Hematopoietic multipotent progenitor cell treated with erythropoietin and hydrocortisone succinate and interleukin-3 and kit ligand, for 8 days (in vitro differentiated cells): ENCODE results near the gene APBA2.

Experiments
- DNase-seq: peaks from one replicate; pipeline ENCODE4 v3.0.0-alpha.2; 2015

Gene APBA2

DNA sequence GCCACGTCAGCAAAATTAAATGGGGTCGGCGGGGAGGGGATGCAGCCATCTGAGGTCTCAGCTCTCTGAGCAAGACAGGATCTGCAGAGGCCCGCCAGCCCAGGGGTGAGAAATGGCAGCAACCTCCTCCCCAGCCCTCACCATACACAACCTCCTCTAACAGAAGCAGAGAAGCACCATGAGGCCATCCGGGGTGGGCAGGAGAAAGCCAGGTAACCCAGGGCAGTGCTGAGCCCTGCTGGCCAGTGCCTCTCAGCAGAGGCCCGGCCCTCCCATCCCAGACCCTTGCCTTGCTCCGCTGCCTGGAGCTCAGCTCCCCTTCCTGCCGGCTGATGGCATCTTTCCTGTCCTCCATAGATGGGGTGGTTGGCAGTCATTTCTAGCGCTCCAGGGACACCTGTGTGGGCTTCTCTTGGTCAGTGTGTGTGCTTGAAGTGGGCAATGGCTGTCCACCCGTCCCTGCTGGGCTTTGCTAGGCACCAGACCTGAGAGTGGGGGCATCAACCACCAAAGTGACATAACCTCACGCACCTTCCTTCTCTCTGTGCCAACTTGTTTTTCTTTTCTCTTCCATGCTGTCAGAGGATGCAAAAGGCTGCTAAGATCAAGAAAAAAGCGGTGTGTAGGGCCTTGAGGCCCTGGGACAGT lies 208.0 kb downstream of the APBA2 start:
- DNase-seq, result no peak

DNA sequence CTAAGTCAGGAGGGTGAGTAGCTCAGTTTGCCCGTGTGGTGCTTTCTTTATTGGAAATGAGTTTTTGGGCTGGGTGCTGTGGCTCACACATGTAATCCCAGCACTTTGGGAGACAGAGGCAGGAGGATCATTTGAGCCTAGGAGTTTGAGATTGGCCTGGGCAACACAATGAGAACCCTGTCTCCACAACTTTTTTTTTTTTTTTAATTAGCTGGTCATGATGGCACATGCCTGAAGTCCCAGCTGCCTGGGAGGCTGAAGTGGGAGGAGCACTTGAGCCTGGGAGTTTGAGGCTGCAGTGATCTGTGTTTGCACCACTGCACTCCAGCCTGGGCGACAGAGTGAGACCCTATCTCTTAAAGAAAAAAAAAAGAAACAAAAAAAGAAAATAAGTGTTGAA lies 208.9 kb downstream of the APBA2 start:
- DNase-seq, result no peak

DNA sequence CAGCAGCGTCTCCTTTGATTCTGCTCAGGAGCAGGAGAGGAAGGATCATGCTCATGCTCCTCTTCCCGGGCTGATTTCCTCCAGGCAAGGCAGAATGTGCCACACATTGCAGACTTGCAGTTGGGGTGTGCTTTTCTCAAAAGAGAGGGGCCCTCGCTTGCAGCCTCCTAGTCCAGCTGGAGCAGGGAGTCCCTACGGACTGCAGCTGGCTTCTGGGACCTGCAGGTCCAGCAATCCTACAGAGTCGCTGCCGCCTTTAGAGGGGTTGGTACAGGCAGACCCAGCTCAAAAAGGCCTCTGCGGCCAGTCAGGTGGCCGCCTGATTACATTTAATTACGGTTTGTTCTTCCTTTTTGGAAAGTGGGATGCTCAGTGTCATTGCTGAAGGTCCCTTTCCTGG lies 210.0 kb downstream of the APBA2 start:
- DNase-seq, result no peak

GRCh38 chr15:29097168-29097567 lies 211.4 kb downstream of the APBA2 start:
- DNase-seq, result no peak

DNA sequence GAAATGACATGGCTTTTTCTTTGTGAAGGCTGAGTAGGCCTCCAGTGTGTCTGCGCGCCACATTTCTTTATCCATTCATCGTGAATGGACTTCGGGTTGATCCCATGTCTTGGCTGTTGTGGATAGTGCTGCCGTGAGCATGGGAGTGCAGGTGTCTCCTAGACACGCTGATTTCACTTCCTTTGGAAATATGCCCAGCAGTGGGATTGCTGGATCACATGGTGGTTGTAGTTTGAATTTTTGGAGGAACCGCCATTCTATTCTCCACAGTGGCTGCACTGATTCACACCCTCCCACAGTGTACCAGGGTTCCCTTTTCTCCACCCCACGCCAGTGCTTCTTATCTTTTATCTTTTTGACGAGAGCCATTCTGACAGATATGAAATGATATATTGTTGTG lies 212.2 kb downstream of the APBA2 start:
- no peak for DNase-seq

DNA sequence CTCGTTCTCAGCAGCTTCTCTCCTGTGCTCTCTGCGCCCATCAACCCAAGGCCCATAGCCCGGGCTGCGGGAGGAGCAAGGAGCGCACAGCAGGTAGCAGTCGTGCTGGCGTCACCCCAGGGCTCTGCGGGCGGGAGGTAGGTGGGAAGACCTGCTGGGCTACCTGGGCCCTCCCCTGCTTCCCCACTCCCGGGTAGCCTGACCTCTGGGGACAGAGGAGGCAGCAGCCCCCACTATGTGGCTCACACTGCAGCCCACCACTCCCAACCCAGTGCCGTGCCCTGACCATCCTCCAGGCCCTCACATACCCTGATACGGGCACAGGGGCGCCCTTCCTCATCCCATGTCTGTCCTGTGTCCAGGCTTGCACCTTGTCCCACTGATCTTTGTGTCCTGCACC lies 212.9 kb downstream of the APBA2 start:
- no peak for DNase-seq

GRCh38 chr15:29099131-29099880 lies 213.5 kb downstream of the APBA2 start:
- DNase-seq, result no peak

- no peak for DNase-seq
Measured at GRCh38 chr15:29100486-29101000, 214.8 kb downstream of the APBA2 start.

DNA sequence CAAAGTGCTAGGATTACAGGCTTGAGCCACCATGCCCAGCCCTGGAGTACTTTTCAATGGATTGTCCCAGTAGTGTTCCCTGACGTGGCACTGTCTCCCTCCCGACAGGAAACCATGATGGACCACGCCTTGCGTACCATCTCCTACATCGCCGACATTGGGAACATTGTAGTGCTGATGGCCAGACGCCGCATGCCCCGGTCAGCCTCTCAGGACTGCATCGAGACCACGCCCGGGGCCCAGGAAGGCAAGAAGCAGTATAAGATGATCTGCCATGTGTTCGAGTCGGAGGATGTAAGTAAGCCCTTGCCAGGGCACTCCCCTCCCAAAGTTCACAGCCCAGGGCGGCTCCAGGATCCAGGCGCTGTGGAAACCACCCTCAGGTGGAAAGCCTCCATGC lies 215.7 kb downstream of the APBA2 start:
- DNase-seq, result no peak

DNA sequence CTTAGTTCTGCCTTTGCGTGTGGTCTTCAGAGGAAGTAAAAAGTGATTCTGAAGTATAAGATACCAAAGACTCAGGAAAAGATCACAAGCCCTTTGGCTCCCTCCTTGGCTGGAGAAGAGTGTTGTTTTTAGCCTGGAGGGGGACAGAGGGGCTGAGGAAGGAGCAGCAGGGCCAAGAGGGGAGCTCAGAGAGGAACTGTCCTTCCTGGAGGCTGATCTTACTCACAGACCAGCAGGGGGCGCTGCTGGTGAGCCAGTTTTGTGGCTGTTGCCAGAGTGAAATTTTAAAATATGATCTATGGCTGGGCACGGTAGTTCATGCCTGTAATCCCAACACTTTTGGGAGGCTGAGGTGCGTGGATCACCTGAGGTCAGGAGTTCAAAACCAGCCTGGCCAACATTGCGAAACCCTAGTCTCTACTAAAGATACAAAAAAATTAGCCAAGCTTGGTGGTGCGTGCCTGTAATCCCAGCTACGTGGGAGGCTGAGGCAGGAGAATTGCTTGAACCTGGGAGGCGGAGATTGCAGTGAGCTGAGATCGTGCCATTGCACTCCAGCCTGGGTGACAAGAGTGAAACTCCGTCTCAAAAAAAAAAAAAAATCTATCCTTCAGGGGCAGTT lies 216.5 kb downstream of the APBA2 start:
- DNase-seq, result peak; percentile 75

DNA sequence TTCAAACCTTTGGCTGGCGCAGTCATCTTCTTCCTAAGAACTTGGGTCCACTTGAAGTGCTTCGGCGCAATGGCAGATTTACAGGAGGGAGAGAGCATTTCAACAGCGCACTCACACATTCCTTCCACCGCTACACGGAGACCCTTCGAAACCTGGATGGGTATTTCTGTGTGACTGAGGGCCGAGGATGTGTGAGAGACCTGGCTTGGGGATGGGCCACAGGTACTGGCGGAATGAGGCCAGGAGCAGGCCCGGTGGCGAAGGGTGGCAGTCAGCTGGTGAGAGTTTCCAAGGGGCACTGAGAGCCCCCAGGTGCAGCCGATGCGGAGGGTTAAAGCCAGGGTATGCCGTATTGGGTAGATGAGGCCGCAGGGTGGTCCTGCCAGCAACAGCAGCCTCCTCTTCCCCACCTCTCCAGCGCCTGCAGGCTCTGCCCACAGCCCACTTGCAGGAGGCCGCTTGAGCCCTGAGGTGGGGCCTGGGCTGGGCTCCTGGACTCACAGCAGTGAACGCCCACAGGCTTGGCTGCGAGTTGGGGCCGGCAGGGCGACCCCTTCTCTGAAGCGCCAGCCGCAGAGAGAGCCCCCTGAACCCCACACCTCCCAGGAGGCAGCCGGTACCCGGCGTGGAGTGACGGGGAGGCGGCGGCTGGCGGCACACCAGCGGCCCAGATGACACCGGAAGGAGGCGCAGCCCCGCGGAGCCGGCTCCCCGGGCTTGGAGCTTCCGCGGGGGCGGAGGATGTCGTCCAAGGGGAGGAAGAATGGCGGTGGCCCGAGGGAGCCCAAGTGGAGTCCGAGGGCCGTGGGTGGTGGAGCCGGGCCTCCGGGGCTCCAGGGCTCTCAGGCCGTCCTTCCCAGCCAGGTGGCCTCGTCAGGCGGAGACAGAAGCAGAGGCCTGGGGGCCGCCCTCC lies 217.4 kb downstream of the APBA2 start:
- DNase-seq, result no peak

- DNase-seq, result peak; percentile 57
Measured at GRCh38 chr15:29103824-29104565, 218.2 kb downstream of the APBA2 start.

DNA sequence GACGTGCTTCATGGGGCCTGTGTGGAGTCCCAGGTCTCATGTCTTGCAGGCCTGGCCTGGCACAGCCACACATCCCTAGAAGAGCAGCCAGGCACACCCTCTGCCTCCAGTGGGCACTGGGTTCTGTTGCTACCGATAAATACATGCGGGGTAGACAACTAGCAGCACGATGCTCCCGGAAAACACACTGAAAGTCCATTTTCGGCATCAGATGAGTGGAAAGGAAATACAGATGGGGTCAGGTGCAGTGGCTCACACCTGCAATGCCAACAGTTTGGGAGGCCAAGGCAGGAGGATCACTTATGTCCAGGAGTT lies 218.7 kb downstream of the APBA2 start:
- DNase-seq, result no peak

DNA sequence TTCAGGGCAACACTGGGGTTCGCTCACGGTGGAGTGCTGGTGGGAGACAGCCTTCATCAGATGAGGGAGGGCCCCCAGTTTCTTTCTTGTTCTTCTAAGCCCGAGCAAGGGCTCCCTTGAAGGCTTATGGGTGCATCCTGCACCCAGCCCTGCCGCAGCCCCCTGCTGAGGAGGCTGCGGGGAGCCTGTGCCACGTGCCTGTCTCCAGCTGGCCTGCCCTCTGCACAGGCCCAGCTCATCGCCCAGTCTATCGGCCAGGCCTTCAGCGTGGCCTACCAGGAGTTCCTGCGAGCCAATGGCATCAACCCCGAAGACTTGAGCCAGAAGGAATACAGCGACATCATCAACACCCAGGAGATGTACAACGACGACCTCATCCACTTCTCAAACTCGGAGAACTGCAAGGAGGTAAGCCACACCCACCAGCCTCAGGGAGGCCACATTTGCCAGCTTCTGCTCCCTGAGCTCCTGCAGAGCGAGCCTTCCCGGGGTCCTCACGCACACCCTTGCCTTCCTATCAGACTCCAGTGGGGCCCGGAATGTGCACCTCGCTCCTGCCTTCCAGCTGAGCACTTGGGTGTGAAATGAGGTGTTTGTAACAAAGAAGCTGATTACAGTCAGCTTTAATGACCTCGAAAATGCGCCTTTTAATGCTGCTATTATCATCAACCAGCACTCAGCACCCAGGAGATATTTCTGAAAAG lies 219.5 kb downstream of the APBA2 start:
- DNase-seq, result no peak

GRCh38 chr15:29106116-29106515 lies 220.3 kb downstream of the APBA2 start:
- no peak for DNase-seq

- no peak for DNase-seq
Measured at GRCh38 chr15:29106551-29107290, 220.9 kb downstream of the APBA2 start.

DNA sequence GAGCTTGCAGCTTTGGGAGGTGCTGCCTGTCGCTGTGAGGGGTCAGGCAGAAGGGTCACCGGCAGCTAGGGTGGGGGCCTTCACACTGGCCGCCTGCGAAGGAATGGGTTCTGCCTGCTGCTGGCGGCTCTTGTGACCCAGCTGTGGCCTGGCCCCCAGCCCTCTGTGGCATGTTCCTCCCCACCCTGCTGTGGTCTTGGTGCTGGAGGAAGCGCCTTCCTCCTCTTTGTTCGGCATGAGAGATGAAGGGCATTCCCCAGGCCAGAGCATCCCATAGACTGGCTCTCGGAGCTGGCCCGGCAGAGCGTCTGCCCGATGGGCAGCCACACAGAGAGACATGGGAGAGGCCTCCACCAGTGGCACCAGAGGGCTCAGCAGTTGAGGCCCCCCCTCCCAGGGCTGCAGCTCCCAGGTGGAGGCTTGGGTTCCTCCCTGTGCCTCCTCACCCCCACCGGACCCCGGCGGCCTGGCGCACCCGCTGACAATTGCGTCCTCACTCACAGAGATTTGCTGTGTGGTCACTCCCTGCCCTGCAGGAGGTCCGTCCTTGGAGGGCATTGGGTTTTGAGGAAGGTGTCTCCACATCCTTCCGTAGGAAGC lies 221.6 kb downstream of the APBA2 start:
- DNase-seq, result no peak

DNA sequence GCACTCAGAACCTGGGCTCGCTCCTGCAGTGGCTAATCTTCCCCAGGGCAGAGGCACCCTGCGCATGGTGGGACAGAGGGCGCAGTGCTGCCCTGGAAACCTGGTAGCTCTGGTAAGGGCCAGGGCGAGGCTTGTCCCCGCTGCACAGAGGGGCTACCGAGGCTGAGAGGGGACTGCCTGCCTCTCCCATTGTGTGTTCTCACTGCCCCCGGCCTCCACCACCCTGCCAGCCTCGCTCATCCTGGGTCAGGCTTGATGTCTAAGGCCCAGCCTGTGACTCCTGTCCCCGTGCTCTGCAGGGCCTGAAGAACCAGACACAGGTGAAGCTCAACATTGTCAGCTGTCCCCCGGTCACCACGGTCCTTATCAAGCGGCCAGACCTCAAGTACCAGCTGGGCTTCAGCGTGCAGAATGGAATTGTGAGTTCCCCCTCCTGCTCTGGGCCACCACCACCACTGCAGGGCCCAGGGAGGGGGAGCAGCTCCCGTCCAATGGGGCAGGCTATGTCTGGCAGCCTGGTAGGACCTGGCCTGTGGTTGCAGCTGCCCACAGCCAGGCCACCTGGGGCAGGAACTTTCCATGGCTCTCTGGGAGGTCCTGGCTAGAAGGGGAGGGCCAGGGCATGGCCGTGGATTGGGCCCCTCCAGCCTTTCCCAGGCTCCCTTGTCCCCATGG lies 222.3 kb downstream of the APBA2 start:
- DNase-seq, result no peak

DNA sequence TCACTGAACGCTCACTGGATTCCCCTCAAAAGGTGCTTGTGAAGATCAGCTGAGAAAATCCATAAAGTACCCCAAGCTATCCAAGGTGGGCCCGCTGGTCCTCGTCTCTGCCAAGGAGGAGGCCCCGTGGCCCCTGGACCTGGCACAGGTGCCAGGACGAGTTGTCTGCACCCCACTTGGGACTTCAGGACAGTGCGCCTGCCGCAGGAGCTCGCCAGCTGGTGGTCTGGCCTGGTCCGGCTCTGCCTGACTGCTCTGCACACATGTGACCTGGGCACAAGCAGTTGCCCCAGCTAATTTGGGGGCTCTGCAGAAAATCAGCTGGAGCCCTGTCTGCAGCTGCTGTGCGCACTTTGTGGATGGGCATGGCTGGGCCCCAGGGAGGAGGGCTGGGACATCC lies 224.0 kb downstream of the APBA2 start:
- no peak for DNase-seq

DNA sequence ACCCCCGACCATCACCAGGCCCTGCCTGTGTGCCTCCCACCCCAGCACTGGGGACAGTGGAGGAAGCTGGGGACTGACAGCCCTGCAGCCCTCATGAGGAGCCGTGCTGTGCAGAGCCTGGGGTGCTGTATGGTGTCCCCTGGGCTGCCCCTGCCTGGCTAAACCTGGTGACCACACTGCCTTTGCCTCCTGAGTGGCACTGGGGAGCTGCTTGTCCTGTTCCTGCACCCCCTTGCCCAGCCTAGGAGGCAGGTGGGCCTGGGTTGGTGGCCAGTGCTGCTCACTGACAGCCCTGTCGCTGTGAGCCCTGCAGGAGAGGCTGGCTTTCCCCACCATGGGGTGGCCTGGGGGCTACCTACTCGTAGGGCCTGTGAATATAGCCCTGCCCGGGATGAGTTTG lies 224.4 kb downstream of the APBA2 start:
- DNase-seq, result no peak
